Activated CD8-positive, alpha-beta T cell treated with anti-CD3 and anti-CD28 coated beads for 36 hours (primary cell): ENCODE data around the gene ZNF581. TPM values are rescaled to one million over a fixed set of nuclear protein-coding genes. Genes with fewer than 3 reads are reported as not detected.

Source experiments
- ATAC-seq: fragments of 200-7000 bp; cut with Tn5 transposase; one replicate; pipeline ENCODE4 v1.10.0; 2021; ENCODE audit warnings: mild to moderate bottlenecking, moderate library complexity
- CTCF ChIA-PET: fragments of 350-600 bp; sonication (Branson Sonifier 250); formaldehyde crosslinking; loops from one replicate; lab custom pipeline; 2021; ENCODE audit warnings: antibody characterized with exemption; lab: Charles Lee
- POLR2A ChIA-PET: fragments of 350-600 bp; sonication (Branson Sonifier 250); formaldehyde crosslinking; loops from one replicate; lab custom pipeline; 2021; ENCODE audit warnings: antibody characterized with exemption; lab: Charles Lee
- DNase-seq: peaks from one replicate; pipeline ENCODE4 v3.0.0-alpha.2; 2020
- H3K27ac Mint-ChIP-seq: one replicate; pipeline ENCODE4 v1.8.0; 2021; ENCODE audit warnings: mild to moderate bottlenecking, mixed read lengths
- H3K27me3 Mint-ChIP-seq: one replicate; pipeline ENCODE4 v1.8.0; 2021; ENCODE audit warnings: mixed read lengths
- H3K36me3 Mint-ChIP-seq: one replicate; pipeline ENCODE4 v1.8.0; 2021; ENCODE audit warnings: low read depth, mixed read lengths
- H3K4me1 Mint-ChIP-seq: one replicate; pipeline ENCODE4 v1.8.0; 2021; ENCODE audit warnings: low read depth, mixed read lengths
- H3K4me3 Mint-ChIP-seq: one replicate; pipeline ENCODE4 v1.8.0; 2021; ENCODE audit warnings: mild to moderate bottlenecking, moderate library complexity, mixed read lengths
- H3K9me3 Mint-ChIP-seq: one replicate; pipeline ENCODE4 v1.8.0; 2021; ENCODE audit warnings: mixed read lengths
- intact Hi-C: fragments of 100-400 bp; cut with micrococcal nuclease; formaldehyde crosslinking; loops from one replicate; pipeline ENCODE4 v1.10.0; 2022
- total RNA-seq, 2 experiments: library from RNA; stranded (reverse); gene quantifications; one replicate each; pipeline ENCODE4 v1.2.3, GENCODE V29; 2021
- TF ChIP-seq, protein P1 (sequence below): fragments of 200-600 bp; IDR thresholded peaks from one replicate; pipeline ENCODE4 v1.8.0; 2022; ENCODE audit warnings: antibody characterized with exemption, mild to moderate bottlenecking

The ZNF581 gene
- total RNA-seq, 2 experiments from 2014 or later, result 30.4 to 34.5 TPM

DNA sequence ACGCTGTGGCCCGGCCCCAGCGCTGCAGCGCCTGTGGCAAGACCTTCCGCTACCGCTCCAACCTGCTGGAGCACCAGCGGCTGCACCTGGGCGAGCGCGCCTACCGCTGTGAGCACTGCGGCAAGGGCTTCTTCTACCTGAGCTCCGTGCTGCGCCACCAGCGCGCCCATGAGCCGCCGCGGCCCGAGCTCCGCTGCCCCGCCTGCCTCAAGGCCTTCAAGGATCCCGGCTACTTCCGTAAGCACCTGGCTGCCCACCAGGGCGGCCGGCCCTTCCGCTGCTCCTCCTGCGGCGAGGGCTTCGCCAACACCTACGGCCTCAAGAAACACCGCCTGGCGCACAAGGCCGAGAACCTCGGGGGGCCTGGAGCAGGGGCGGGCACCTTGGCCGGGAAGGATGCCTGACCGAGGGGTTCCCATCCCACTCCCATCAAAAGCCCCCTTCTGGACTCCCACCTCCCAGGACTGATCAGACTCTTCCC lies 27.0 kb upstream of the ZNF581 start:
- Mint-ChIP-seq H3K27ac (no peak overlapping the region), H3K4me3 (no peak overlapping the region), H3K4me1 (peaks cover 34% of the 10 kb centered on the region), H3K36me3 (peaks cover 42% of the 10 kb centered on the region), H3K9me3 (no peaks in the 10 kb centered on the region), H3K27me3 (no peaks in the 10 kb centered on the region)
- no peak for ATAC-seq
- TF ChIP-seq, protein P1, sequence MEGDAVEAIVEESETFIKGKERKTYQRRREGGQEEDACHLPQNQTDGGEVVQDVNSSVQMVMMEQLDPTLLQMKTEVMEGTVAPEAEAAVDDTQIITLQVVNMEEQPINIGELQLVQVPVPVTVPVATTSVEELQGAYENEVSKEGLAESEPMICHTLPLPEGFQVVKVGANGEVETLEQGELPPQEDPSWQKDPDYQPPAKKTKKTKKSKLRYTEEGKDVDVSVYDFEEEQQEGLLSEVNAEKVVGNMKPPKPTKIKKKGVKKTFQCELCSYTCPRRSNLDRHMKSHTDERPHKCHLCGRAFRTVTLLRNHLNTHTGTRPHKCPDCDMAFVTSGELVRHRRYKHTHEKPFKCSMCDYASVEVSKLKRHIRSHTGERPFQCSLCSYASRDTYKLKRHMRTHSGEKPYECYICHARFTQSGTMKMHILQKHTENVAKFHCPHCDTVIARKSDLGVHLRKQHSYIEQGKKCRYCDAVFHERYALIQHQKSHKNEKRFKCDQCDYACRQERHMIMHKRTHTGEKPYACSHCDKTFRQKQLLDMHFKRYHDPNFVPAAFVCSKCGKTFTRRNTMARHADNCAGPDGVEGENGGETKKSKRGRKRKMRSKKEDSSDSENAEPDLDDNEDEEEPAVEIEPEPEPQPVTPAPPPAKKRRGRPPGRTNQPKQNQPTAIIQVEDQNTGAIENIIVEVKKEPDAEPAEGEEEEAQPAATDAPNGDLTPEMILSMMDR, result no peak
- intact Hi-C loops, result no loop called here
- DNase-seq, result no peak
- CTCF ChIA-PET, result interaction anchor here (3.0 kb wide), 1 partner anchor 10 kb away, joined by 15 read pairs; the partner anchor contains the start of gene ZNF865
- POLR2A ChIA-PET, result interaction anchor here (1.3 kb wide), 1 partner anchor 10 kb away, joined by 5 read pairs; no protein-coding TSS in a partner anchor

DNA sequence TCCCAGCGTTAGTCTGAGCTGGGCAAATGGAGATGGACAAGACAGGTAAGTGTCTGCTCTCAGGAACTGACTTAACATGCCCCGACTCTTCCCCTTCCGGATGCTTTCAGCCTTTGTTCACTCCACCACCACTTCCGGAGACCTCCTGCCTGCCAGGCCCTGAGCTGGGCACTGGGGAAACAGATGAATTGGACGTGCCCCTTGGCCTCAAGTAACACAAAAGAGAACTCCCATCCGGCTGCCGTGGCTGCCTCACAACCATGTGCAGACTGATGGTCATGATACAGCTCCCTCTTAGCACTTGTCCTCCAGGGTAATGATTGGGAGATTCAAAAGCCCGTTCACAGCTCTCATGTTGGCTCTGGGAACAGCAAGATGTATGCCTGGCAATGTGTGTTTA lies 26.0 kb upstream of the ZNF581 start:
- no peak overlapping the region for H3K27ac Mint-ChIP-seq
- H3K27me3 Mint-ChIP-seq, result no peaks in the 10 kb centered on the region

DNA sequence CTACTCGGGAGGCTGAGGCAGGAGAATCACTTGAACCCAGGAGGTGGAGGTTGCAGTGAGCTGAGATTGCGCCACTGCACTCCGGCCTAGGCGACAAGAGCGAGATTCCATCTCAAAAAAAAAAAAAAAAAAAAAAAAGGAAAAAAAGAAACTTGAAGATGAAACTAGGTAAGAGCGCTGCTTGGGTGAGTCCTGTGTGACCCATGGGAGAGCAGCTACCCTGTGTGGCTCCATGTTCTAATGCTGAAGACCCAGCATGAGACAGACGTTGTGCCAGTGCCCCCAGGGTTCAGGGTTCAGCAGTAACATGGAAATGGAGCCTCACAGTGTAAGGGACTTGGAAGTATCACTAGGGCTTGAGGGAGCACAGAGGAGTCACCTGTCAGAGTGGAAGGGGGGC lies 25.0 kb upstream of the ZNF581 start:
- Mint-ChIP-seq H3K36me3 (peaks cover 32% of the 10 kb centered on the region), H3K4me3 (no peak overlapping the region), H3K4me1 (peaks cover 27% of the 10 kb centered on the region), H3K9me3 (no peaks in the 10 kb centered on the region), H3K27ac (peak overlapping the region; percentile 20), H3K27me3 (no peaks in the 10 kb centered on the region)
- CTCF ChIA-PET, result interaction anchor here (1.8 to 3.0 kb wide), 2 partner anchors 12 to 14 kb away, joined by 4 to 15 read pairs; partner anchors contain the start of gene ZNF865
- POLR2A ChIA-PET, result interaction anchor here (1.3 to 4.0 kb wide), 3 partner anchors 12 to 19 kb away, joined by 3 to 26 read pairs (median 4); partner anchors contain the start of genes FIZ1 and ZNF865
- DNase-seq (no peak), ATAC-seq (no peak)
- TF ChIP-seq, protein P1, result no peak
- intact Hi-C loops, result no loop called here

More for the DNA sequence above, 26.0 kb upstream of the ZNF581 start:
- Mint-ChIP-seq H3K9me3 (no peaks in the 10 kb centered on the region), H3K4me1 (peaks cover 25% of the 10 kb centered on the region), H3K4me3 (no peak overlapping the region), H3K36me3 (peaks cover 42% of the 10 kb centered on the region)
- POLR2A ChIA-PET, result interaction anchor here (0.6 kb wide), 1 partner anchor 61 kb away, joined by 5 read pairs; no protein-coding TSS in a partner anchor
- DNase-seq (no peak), ATAC-seq (no peak)
- TF ChIP-seq, protein P1, result no peak
- intact Hi-C loops, result no loop called here
- CTCF ChIA-PET, result interaction anchor here (3.0 kb wide), 1 partner anchor 11 kb away, joined by 15 read pairs; the partner anchor contains the start of gene ZNF865

DNA sequence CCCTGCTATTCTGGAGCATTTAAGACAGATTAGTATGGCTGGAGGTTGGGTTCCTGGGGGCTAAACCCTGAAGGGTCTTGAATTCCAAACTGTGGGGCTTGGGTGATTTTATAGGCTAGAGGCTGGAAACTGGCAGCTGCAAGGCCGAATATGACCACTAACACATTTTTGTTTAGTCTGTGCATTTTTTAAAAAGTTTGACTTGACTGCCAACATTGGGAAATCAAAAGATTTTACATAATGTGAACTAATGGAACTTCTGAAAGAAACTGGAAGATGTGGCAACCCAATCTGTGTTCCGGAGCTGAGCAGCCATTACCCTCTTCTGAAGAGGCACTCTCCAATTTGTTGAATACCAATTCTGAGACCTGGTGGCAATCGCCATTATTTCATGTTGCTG lies 24.2 kb upstream of the ZNF581 start:
- ChIA-PET POLR2A (interaction anchor here (0.7 to 4.0 kb wide), 4 partner anchors 13 to 20 kb away, joined by 3 to 26 read pairs (median 4); partner anchors contain the start of genes FIZ1 and ZNF865), CTCF (interaction anchor here (1.8 to 2.4 kb wide), 2 partner anchors 13 kb away, joined by 4 to 14 read pairs; partner anchors contain the start of gene ZNF865)
- H3K4me3 Mint-ChIP-seq, result no peak overlapping the region
- TF ChIP-seq, protein P1, result no peak
- DNase-seq (no peak), ATAC-seq (no peak)
- intact Hi-C loops, result no loop called here
- H3K27me3 Mint-ChIP-seq, result no peaks in the 10 kb centered on the region
- H3K9me3 Mint-ChIP-seq, result no peaks in the 10 kb centered on the region
- H3K4me1 Mint-ChIP-seq, result peaks cover 34% of the 10 kb centered on the region
- no peak overlapping the region for H3K27ac Mint-ChIP-seq
- peaks cover 32% of the 10 kb centered on the region for H3K36me3 Mint-ChIP-seq
